ENCODE data around the gene TMBIM4. TPM values are rescaled to one million over a fixed set of nuclear protein-coding genes. Genes with fewer than 3 reads are reported as not detected.

Gene TMBIM4
- total and polyA plus RNA-seq, 2 of the 4 experiments (the other 2 are of a cell fraction) = 38.7 to 59.3 TPM

- Histone ChIP-seq H3K27me3 (ENCODE audit: control insufficient read depth, insufficient read depth, low read length) (no peaks in the 10 kb centered on the region), H2AFZ (replicated peaks; ENCODE audit: low read length, poor library complexity) (no peak overlapping the region), H3K27ac (ENCODE audit: insufficient read depth, low read length) (no peak overlapping the region), H2BK120ac (ENCODE audit: low read depth, low read length) (no peak overlapping the region), H2BK20ac (ENCODE audit: low read depth, low read length) (no peak overlapping the region), H3K9ac (ENCODE audit: low read depth, low read length) (no peak overlapping the region), H2AK5ac (ENCODE audit: low read depth, low read length) (no peak overlapping the region), H3K4me1 (ENCODE audit: control insufficient read depth, insufficient read depth, low read length) (no peaks in the 10 kb centered on the region), H3K4me2 (ENCODE audit: low read depth, low read length) (no peak overlapping the region), H4K91ac (ENCODE audit: insufficient read depth, low read depth, low read length) (no peak overlapping the region), H3K56ac (ENCODE audit: extremely low read depth, insufficient read depth, low read length) (no peak overlapping the region), H2BK5ac (ENCODE audit: low read depth, low read length, poor library complexity, severe bottlenecking) (no peak overlapping the region), H2AK9ac (replicated peaks; ENCODE audit: low read depth, low read length, poor library complexity) (no peak overlapping the region), H3K14ac (replicated peaks; ENCODE audit: low read depth, low read length) (no peak overlapping the region), H3K4me3 (ENCODE audit: insufficient read depth, low read depth, low read length) (no peak overlapping the region), H3K23ac (ENCODE audit: low read depth, low read length) (no peak overlapping the region), H3K36me3 (ENCODE audit: control insufficient read depth, insufficient read depth, low read length) (no peaks in the 10 kb centered on the region), H4K5ac (ENCODE audit: low read depth, low read length) (no peak overlapping the region), H3K9me3 (ENCODE audit: control insufficient read depth, insufficient read depth, low read length) (peaks cover 3% of the 10 kb centered on the region; the same call in 1 of the 2 replicates), H4K20me1 (ENCODE audit: insufficient read depth, low read length) (no peaks in the 10 kb centered on the region), H3K9me1 (ENCODE audit: insufficient read depth, low read length) (no peaks in the 10 kb centered on the region), H4K8ac (ENCODE audit: low read depth in 2 of 2, low read length in 2 of 2) (no peak overlapping the region), H3K18ac (ENCODE audit: low read depth, low read length) (no peak overlapping the region), H3K79me1 (ENCODE audit: low read depth in 1 of 2, low read length in 2 of 2) (no peaks in the 10 kb centered on the region), H3K4ac (ENCODE audit: low read depth, low read length) (no peak overlapping the region), H2BK15ac (ENCODE audit: low read depth, low read length) (no peak overlapping the region)
- POLR2A ChIA-PET (ENCODE audit: unreplicated experiment) = no interaction called here
- BruUV-seq (replicated peaks) = no TSS peak
- TF ChIP-seq MAFK (IDR thresholded peaks at IDR 0.05; ENCODE audit: low read depth, low read length) (no peak), RAD21 (IDR thresholded peaks at IDR 0.05; ENCODE audit: low read length) (no peak), ELK1 (IDR thresholded peaks at IDR 0.05; ENCODE audit: borderline replicate concordance, low read depth, low read length) (no peak), MAZ (IDR thresholded peaks at IDR 0.05; ENCODE audit: borderline replicate concordance, low read depth, low read length) (no peak), NFE2L2 (IDR thresholded peaks at IDR 0.05; ENCODE audit: low read depth, low read length) (no peak), CHD1 (IDR thresholded peaks at IDR 0.05; ENCODE audit: low read depth, low read length) (no peak), USF2 (IDR thresholded peaks at IDR 0.05; ENCODE audit: low read depth, low read length) (no peak), RFX5 (IDR thresholded peaks at IDR 0.05; ENCODE audit: low read depth, low read length) (no peak), FOS (IDR thresholded peaks at IDR 0.05; ENCODE audit: low read depth, low read length) (no peak), BHLHE40 (IDR thresholded peaks at IDR 0.05; ENCODE audit: low read depth, low read length) (no peak), POLR2A (IDR thresholded peaks at IDR 0.05; ENCODE audit: low read depth, low read length) (no peak), CEBPB (IDR thresholded peaks at IDR 0.05; ENCODE audit: low read depth, low read length) (no peak), RCOR1 (IDR thresholded peaks at IDR 0.05; ENCODE audit: insufficient replicate concordance, low read length) (no peak), SMC3 (IDR thresholded peaks at IDR 0.05; ENCODE audit: low read depth, low read length) (no peak), MXI1 (IDR thresholded peaks at IDR 0.05; ENCODE audit: borderline replicate concordance, low read depth, low read length) (no peak)
- TF ChIP-seq, protein P1, sequence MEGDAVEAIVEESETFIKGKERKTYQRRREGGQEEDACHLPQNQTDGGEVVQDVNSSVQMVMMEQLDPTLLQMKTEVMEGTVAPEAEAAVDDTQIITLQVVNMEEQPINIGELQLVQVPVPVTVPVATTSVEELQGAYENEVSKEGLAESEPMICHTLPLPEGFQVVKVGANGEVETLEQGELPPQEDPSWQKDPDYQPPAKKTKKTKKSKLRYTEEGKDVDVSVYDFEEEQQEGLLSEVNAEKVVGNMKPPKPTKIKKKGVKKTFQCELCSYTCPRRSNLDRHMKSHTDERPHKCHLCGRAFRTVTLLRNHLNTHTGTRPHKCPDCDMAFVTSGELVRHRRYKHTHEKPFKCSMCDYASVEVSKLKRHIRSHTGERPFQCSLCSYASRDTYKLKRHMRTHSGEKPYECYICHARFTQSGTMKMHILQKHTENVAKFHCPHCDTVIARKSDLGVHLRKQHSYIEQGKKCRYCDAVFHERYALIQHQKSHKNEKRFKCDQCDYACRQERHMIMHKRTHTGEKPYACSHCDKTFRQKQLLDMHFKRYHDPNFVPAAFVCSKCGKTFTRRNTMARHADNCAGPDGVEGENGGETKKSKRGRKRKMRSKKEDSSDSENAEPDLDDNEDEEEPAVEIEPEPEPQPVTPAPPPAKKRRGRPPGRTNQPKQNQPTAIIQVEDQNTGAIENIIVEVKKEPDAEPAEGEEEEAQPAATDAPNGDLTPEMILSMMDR (conservative IDR thresholded peaks at IDR 0.05; ENCODE audit: low read depth, low read length) = no peak
- peak; percentile 48 for ATAC-seq (ENCODE audit: low read depth)
- in situ Hi-C loops (cut with MboI; ENCODE audit: low sequenced_read_pairs) = no loop called here
- CTCF ChIA-PET = no interaction called here
- DNase-seq = no peak
- intact Hi-C loops (cut with micrococcal nuclease) = no loop called here
- dilution Hi-C loops (cut with HindIII; ENCODE audit: low sequenced_read_pairs, unreplicated experiment) = no loop called here
These were observed 30.2 kb upstream of the TMBIM4 start for GRCh38 chr12:66199831-66200509.

Measured in IMR-90 (cell line).